Nephron progenitor cell (in vitro differentiated cells): ENCODE data around the gene IRAK4.

Experiments used
- DNase-seq: peaks from one replicate; pipeline ENCODE4 v3.0.0; 2021
- H3K27ac Mint-ChIP-seq: 2 replicates; pipeline ENCODE4 v1.8.0; 2021; ENCODE audit warnings: mild to moderate bottlenecking, moderate library complexity, mixed read lengths
- H3K27me3 Mint-ChIP-seq: 2 replicates; pipeline ENCODE4 v1.8.0; 2021; ENCODE audit warnings: mild to moderate bottlenecking, low read depth, mixed read lengths; ENCODE audit not compliant: poor library complexity
- H3K36me3 Mint-ChIP-seq: 2 replicates; pipeline ENCODE4 v1.8.0; 2021; ENCODE audit warnings: low read depth, mixed read lengths
- H3K4me1 Mint-ChIP-seq: 2 replicates; pipeline ENCODE4 v1.8.0; 2021; ENCODE audit warnings: mixed read lengths
- H3K4me3 Mint-ChIP-seq: 2 replicates; pipeline ENCODE4 v1.8.0; 2021; ENCODE audit warnings: mild to moderate bottlenecking, moderate library complexity, mixed read lengths
- H3K9me3 Mint-ChIP-seq: 2 replicates; pipeline ENCODE4 v1.8.0; 2021; ENCODE audit warnings: mild to moderate bottlenecking, moderate library complexity, mixed read lengths
- TF ChIP-seq, protein P1 (sequence below): fragments of 200-600 bp; sonication (generic); IDR thresholded peaks from 2 replicates; pipeline ENCODE4 v1.5.0; 2021; ENCODE audit warnings: antibody characterized with exemption

IRAK4 gene

DNA sequence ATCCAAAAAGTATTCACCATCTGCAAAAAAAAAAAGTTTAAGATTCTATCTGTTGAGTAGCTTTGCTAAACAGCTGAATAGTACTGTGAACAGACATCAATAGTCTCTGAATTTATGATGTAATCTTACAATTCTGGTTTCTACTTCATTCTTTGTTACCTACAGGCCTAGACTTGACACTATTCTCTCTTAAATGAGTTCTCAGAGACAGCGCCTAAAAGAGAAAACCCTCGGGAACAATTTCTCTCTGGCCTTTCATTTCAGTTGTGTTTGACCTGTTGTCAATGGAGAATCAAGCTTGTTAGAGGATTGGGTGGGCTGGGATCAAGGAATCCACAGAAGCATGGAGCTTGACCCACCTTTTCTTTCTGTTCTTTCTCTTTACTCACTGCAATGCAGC lies 53.3 kb downstream of the IRAK4 start:
- Mint-ChIP-seq H3K27me3 (peaks cover 23% of the 10 kb centered on the region), H3K4me1 (peaks cover 23% of the 10 kb centered on the region), H3K9me3 (no peaks in the 10 kb centered on the region), H3K4me3 (no peak overlapping the region), H3K27ac (no peak overlapping the region), H3K36me3 (no peaks in the 10 kb centered on the region)
- TF ChIP-seq, protein P1, sequence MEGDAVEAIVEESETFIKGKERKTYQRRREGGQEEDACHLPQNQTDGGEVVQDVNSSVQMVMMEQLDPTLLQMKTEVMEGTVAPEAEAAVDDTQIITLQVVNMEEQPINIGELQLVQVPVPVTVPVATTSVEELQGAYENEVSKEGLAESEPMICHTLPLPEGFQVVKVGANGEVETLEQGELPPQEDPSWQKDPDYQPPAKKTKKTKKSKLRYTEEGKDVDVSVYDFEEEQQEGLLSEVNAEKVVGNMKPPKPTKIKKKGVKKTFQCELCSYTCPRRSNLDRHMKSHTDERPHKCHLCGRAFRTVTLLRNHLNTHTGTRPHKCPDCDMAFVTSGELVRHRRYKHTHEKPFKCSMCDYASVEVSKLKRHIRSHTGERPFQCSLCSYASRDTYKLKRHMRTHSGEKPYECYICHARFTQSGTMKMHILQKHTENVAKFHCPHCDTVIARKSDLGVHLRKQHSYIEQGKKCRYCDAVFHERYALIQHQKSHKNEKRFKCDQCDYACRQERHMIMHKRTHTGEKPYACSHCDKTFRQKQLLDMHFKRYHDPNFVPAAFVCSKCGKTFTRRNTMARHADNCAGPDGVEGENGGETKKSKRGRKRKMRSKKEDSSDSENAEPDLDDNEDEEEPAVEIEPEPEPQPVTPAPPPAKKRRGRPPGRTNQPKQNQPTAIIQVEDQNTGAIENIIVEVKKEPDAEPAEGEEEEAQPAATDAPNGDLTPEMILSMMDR = no peak
- DNase-seq = no peak

DNA sequence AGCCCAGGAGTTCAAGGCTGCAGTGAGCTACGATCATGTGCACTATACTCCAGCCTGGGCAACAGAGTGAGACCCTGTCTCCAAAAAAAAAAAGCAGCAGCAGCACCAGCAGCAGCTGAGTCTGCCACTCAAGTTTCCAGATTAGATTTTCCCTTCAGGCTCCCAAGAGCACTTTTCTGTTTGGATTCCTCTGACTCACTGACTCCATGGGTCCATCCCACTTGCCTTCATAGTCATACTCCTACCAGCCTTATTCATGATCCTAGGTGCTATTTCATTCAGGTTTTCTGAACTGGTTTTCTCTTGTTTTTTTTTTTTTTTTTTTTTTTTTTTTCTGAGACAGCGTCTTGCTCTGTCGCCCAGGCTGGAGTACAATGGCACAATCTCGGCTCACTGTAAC lies 54.2 kb downstream of the IRAK4 start:
- H3K27me3 Mint-ChIP-seq = peaks cover 23% of the 10 kb centered on the region
- H3K36me3 Mint-ChIP-seq = no peaks in the 10 kb centered on the region
- no peak overlapping the region for H3K4me3 Mint-ChIP-seq
- TF ChIP-seq, protein P1 = no peak
- H3K4me1 Mint-ChIP-seq = peaks cover 16% of the 10 kb centered on the region
- DNase-seq = no peak
- no peaks in the 10 kb centered on the region for H3K9me3 Mint-ChIP-seq
- H3K27ac Mint-ChIP-seq = no peak overlapping the region

DNA sequence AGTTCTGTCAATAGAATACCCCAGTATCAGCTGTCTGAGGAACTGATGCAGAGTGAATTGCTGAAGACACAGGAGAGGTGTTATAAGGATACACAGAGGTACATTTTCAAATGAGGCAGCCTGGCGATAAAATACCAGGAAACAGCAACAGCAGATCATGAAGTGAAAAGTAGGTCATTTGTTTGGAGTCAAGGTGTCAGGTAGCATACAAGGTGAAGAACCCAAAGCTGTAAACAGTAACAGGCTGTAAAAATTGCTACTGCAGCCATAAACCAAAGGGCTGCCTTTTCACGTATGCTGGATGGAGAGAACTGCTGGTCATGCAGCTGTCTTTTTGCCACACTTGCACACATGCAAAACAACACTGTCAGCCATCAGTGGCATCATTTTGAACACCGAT lies 56.7 kb downstream of the IRAK4 start:
- no peak overlapping the region for H3K4me3 Mint-ChIP-seq
- DNase-seq = no peak
- H3K4me1 Mint-ChIP-seq = peaks cover 16% of the 10 kb centered on the region
- no peaks in the 10 kb centered on the region for H3K9me3 Mint-ChIP-seq
- H3K27ac Mint-ChIP-seq = no peak overlapping the region
- peaks cover 23% of the 10 kb centered on the region for H3K27me3 Mint-ChIP-seq
- TF ChIP-seq, protein P1 = no peak
- H3K36me3 Mint-ChIP-seq = no peaks in the 10 kb centered on the region

DNA sequence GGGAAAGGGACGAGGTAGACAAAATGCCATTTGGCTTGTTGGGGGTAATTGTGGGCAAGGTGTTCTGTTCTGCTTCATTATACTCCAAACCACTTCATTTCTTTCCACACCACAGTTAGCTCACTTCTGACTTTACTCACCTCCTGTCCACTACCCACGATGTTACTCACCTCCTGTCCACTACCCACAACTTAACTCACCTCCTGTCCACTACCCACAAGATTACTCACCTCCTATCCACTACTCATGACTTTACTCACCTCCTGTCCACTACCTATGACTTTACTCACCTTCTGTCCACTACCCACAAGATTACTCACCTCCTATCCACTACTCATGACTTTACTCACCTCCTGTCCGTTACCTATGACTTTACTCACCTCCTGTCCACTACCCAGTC lies 57.4 kb downstream of the IRAK4 start:
- H3K27ac Mint-ChIP-seq = no peak overlapping the region
- no peak overlapping the region for H3K4me3 Mint-ChIP-seq
- TF ChIP-seq, protein P1 = no peak
- peaks cover 18% of the 10 kb centered on the region for H3K27me3 Mint-ChIP-seq
- no peak for DNase-seq
- no peaks in the 10 kb centered on the region for H3K9me3 Mint-ChIP-seq
- no peaks in the 10 kb centered on the region for H3K36me3 Mint-ChIP-seq
- peaks cover 16% of the 10 kb centered on the region for H3K4me1 Mint-ChIP-seq

DNA sequence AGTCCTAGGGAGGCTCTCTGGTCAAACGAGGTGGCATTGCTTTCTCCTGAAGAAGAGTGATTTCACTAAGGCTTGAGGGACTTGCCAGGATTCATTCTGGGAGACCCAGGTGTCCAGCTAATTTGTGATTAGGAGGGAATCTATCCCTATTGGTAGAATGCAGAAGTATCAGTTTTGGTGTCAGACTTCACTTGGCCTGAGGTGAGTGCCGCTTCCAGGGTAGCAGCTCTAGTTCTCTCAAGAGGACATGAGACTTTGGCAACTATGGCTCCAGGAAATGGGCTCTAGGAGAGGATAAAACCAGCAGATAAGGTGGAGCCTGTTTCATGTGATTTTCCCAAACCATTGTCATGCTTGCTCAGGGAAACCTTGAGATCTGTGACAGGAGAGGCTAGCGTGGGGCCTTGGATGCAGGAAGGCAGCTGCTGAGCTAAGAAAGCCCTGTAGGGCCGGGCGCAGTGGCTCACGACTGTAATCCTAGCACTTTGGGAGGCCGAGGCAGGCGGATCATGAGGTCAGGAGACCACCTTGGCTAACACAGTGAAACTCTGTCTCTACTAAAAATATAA lies 65.5 kb downstream of the IRAK4 start:
- TF ChIP-seq, protein P1 = no peak
- H3K4me1 Mint-ChIP-seq = peaks cover 2% of the 10 kb centered on the region
- no peaks in the 10 kb centered on the region for H3K9me3 Mint-ChIP-seq
- H3K27ac Mint-ChIP-seq = no peak overlapping the region
- H3K4me3 Mint-ChIP-seq = no peak overlapping the region
- no peaks in the 10 kb centered on the region for H3K36me3 Mint-ChIP-seq
- peaks cover 5% of the 10 kb centered on the region for H3K27me3 Mint-ChIP-seq
- no peak for DNase-seq

DNA sequence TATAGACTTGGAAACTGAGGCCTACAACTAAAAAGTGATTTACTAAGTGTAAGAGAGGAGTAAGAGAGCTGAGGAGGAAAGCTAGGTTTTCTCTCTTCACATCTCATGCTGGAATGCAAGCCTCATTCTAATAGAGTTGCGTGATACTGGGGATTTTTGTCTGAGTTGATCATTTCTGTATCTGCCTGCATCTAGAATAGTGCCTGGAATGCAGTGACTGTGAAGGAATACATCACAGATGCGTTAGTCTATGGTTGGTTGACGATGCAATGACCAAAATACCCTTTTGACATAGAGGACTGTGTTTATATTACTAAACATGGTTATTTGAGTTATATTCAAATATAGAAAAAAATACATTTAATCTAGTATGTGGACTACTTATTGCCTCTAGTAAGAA lies 67.9 kb downstream of the IRAK4 start:
- Mint-ChIP-seq H3K27me3 (peaks cover 5% of the 10 kb centered on the region), H3K9me3 (no peaks in the 10 kb centered on the region), H3K4me1 (peaks cover 6% of the 10 kb centered on the region), H3K27ac (no peak overlapping the region), H3K36me3 (no peaks in the 10 kb centered on the region), H3K4me3 (no peak overlapping the region)
- TF ChIP-seq, protein P1 = no peak
- DNase-seq = no peak
